Measurements from ENCODE around the gene MAMDC4. TPM values are rescaled to one million over a fixed set of nuclear protein-coding genes. Genes with fewer than 3 reads are reported as not detected.

MAMDC4 gene
- total and polyA plus RNA-seq, 2 of the 8 experiments (the other 6 are each of a cell fraction or from before 2014, with no cell fraction given) = 3.1 to 4.5 TPM

DNA sequence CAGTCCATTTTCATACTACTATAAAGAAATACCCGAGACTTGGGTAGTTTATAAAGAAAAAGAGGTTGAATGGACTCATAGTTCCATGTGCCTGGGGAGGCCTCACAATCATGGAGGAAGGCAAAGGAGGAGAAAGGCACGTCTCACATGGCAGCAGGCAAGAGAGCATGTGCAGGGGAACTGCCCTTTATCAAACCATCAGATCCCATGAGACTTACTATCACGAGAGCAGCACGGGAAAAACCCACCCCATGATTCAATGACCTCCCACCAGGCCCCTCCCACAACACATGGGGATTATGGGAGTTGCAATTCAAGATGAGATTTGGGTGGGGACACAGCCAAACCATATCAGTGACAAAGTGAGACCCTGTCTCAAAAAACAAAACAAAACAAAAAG is 54.1 kb downstream of the MAMDC4 start:
- no peak overlapping the region for H3K4me2 ChIP-seq (ENCODE audit: insufficient read depth in 1 of 2, low read depth in 2 of 2, low read length in 2 of 2)
- no peak overlapping the region for H4K8ac ChIP-seq (ENCODE audit: extremely low read depth, insufficient read depth, low read length)
- H3K36me3 ChIP-seq (ENCODE audit: control insufficient read depth in 2 of 4, insufficient read depth in 4 of 4, low read length in 3 of 4) = peaks cover 6 to 33% (median 28%) of the 10 kb centered on the region in 4 experiments; a peak in 7 of 8 replicates
- H3K27me3 ChIP-seq (replicated peaks in 1 of 4; ENCODE audit: control insufficient read depth in 3 of 4, extremely low read depth in 1 of 4, insufficient read depth in 3 of 4, low read length in 3 of 4) = no peaks in the 10 kb centered on the region
- no peak overlapping the region for H3K14ac ChIP-seq (ENCODE audit: insufficient read length)
- no peak overlapping the region for H3K23ac ChIP-seq (ENCODE audit: insufficient read length)
- no peak overlapping the region for H3K9ac ChIP-seq (replicated peaks in 1 of 4; ENCODE audit: extremely low read depth in 1 of 4, low read depth in 3 of 4, low read length in 3 of 4)
- H4K91ac ChIP-seq (replicated peaks; ENCODE audit: insufficient read length, low read length) = no peak overlapping the region
- H2AFZ ChIP-seq (ENCODE audit: low read length) = no peak overlapping the region
- no peak overlapping the region for H2BK12ac ChIP-seq (ENCODE audit: low read depth, low read length)
- no peak overlapping the region for H3K56ac ChIP-seq (replicated peaks; ENCODE audit: insufficient read length, low read depth, low read length)
- no peaks in the 10 kb centered on the region; a peak in 1 of 7 replicates for H3K4me1 ChIP-seq (replicated peaks in 1 of 4; ENCODE audit: control insufficient read depth in 3 of 4, insufficient read depth in 4 of 4, low read length in 3 of 4)
- WGBS, 2 experiments (ENCODE audit: extremely low coverage in 1 of 2, insufficient coverage in 1 of 2, insufficient read length in 1 of 2, insufficient replicate concordance in 2 of 2, low coverage in 1 of 2, low lambda C conversion rate in 2 of 2, missing lambda C conversion rate in 1 of 2) = 94% methylated on average over 4 of the region's 4 CpGs; no CpG with 5 or more reads in 1 of the 2 experiments
- FAIRE-seq (no peak), DNase-seq (ENCODE audit: low read depth in 1 of 2, low spot score in 2 of 2) (no peak)
- H2BK15ac ChIP-seq (ENCODE audit: low read length) = no peak overlapping the region
- peaks cover 8% of the 10 kb centered on the region for H3K79me1 ChIP-seq (ENCODE audit: low read depth, low read length)
- no peak overlapping the region for H2BK20ac ChIP-seq (ENCODE audit: low read length)
- H2AK5ac ChIP-seq (ENCODE audit: low read depth, low read length) = no peak overlapping the region
- H2BK120ac ChIP-seq (replicated peaks; ENCODE audit: low read depth, low read length) = no peak overlapping the region
- H3K18ac ChIP-seq (ENCODE audit: extremely low read depth, low read length) = no peak overlapping the region
- H4K20me1 ChIP-seq (replicated peaks in 1 of 2; ENCODE audit: control insufficient read depth in 1 of 2, insufficient read depth in 2 of 2, low read length in 2 of 2) = peaks cover 6 to 23% of the 10 kb centered on the region in 2 experiments
- no peaks in the 10 kb centered on the region for H3K23me2 ChIP-seq (ENCODE audit: low read depth, low read length)
- no peak overlapping the region for H3K4ac ChIP-seq (replicated peaks; ENCODE audit: insufficient read length, low read depth, low read length)
- H3K4me3 ChIP-seq (ENCODE audit: extremely low read depth in 1 of 4, insufficient read depth in 2 of 4, low read depth in 3 of 4, low read length in 4 of 4) = no peak overlapping the region
- no peaks in the 10 kb centered on the region; a peak in 1 of 4 replicates for H3K79me2 ChIP-seq (ENCODE audit: control insufficient read depth in 1 of 2, insufficient read depth in 2 of 2, low read length in 2 of 2)
- H3K9me3 ChIP-seq (ENCODE audit: insufficient read depth in 2 of 2, low read depth in 1 of 2, low read length in 1 of 2) = no peaks in the 10 kb centered on the region
- H4K5ac ChIP-seq (ENCODE audit: insufficient read length, low read depth, low read length) = no peak overlapping the region
- H2BK5ac ChIP-seq (ENCODE audit: low read depth, low read length) = no peak overlapping the region
- no peak overlapping the region for H3K27ac ChIP-seq (ENCODE audit: low read depth, low read length)
- ChIA-PET POLR2A (ENCODE audit: partially characterized antibody) (no interaction called here), CTCF (ENCODE audit: partially characterized antibody) (interaction anchor here (0.6 kb wide), 1 partner anchor 75 kb away, joined by 3 read pairs; no protein-coding TSS in a partner anchor)

All from H1 (cell line).